HL-60 (cell line): ENCODE measurements around the gene CYSRT1.

Source experiments
- DNase-seq, 2 experiments: peaks; one replicate each; pipeline ENCODE4 v3.0.0-alpha.2; 2010 to 2020; ENCODE audit warnings: low read depth in 1 of 2, low spot score in 1 of 2
- H3K27ac ChIP-seq: fragments of 250-450 bp; sonication (Bioruptor Pico); replicated peaks from 2 replicates; pipeline ENCODE4 v1.5.1; 2020; ENCODE audit warnings: mild to moderate bottlenecking, moderate library complexity
- H3K27me3 ChIP-seq: fragments of 250-450 bp; sonication (Bioruptor Pico); 2 replicates; pipeline ENCODE4 v1.5.1; 2021; ENCODE audit warnings: mild to moderate bottlenecking, moderate library complexity; ENCODE audit not compliant: insufficient read depth, poor library complexity, severe bottlenecking
- H3K4me3 ChIP-seq: replicated peaks from 2 replicates; pipeline ENCODE4 v1.5.1; 2011; ENCODE audit warnings: mild to moderate bottlenecking, control low read depth, low read length; ENCODE audit not compliant: insufficient read depth
- GABPA ChIP-seq: IDR thresholded peaks from 2 replicates; pipeline ENCODE4 v1.6.1; 2012; ENCODE audit warnings: low read depth
- POLR2AphosphoS5 ChIP-seq: IDR thresholded peaks from 2 replicates; pipeline ENCODE4 v1.6.1; 2012; ENCODE audit warnings: low read depth
- SPI1 ChIP-seq: IDR thresholded peaks from 2 replicates; pipeline ENCODE4 v1.6.1; 2012; ENCODE audit warnings: low read depth, mild to moderate bottlenecking, borderline replicate concordance
- TF ChIP-seq, protein P1 (sequence below): IDR thresholded peaks from one replicate; pipeline ENCODE4 v1.5.1; 2011; ENCODE audit warnings: low read length, control low read depth, inconsistent platforms; ENCODE audit not compliant: insufficient read depth
- TF ChIP-seq, protein P2 (sequence below): IDR thresholded peaks from 2 replicates; pipeline ENCODE4 v1.6.1; 2012; ENCODE audit warnings: low read depth; ENCODE audit not compliant: insufficient replicate concordance

The CYSRT1 gene

DNA sequence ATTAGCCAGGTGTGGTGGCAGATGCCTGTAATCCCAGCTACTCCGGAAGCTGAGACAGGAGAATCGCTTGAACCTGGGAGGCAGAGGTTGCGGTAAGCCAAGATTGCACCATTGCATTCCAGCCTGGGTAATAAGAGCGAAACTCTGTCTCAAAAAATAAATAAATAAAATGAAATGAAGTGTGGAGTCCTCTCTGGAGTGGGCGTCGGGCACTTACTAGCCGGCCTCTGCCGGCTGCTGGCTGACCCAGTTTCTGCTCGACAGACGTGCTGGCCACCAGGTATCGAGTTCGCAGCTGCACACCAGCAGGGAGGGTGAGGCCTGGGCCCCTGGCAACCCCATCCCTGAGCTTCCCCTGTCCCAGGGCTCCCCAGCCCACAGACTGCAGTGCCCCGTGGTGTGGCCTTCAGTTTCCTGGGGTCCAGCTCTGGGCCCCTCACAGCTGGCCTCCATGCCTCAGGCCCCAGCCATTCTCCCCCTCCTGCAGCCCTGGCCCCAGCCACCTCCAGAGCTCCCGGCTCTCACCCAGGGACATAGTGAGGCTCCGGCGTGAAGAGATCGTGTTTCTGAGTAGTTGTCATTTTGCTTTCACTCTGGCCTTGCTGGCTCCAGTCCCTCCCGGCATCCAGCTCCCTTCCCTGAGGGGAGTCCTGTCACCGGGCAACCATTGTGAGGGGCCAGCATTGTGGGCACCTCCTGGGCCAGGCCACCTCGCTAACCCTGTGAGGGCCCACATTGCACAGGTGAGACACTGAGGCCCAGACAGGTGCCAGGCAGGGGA, 22.4 kb downstream of the CYSRT1 start:
- Histone ChIP-seq H3K27me3 (no peaks in the 10 kb centered on the region), H3K27ac (no peak overlapping the region), H3K4me3 (no peak overlapping the region)
- DNase-seq, result no peak
- TF ChIP-seq SPI1, result no peak

GRCh38 chr9:137247916-137248175, 22.9 kb downstream of the CYSRT1 start:
- H3K27ac ChIP-seq, result no peak overlapping the region
- no peaks in the 10 kb centered on the region for H3K27me3 ChIP-seq

DNA sequence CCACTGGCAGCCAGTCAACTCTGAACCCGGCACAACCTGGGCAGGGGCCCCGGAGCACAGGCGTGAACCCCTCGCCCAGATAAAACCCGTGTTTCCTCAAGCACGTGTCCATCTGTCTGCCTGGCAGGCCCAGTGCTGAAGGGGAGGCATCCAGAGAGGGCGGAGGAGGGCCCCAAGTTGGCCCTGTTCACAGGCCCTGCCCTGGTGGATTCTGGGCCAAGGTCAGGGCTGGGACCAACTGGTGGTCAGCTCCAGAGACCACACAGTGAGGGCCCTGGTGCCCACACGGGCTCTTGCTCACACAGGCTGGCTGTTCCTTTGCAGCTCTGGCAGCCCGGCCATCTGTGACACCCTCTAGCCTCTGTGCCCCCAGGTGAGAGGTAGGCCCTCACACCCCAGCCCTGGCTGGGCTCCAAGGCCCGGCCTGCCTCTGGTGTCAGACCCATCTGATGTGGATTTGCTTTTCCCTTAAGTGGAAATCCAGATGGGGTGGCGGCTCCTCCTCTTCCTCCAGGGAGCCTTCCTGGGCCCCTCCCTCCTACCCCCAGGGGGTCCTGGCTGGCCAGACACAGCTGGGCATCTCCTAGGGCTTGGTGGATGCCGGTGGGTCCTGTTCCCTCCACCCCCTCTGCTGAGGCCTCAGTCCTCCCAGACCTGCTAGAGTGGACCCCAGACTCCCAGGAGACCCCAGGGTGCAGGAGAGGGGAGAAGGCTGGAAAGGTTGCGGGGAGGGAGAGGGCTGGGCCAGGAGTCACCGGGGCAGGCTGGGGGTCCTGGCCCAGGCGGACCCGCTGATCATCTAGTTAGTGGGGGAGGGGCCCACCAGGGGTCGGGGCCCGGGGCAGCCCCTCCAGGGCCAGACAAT, 25.6 kb downstream of the CYSRT1 start:
- no peak overlapping the region for H3K27ac ChIP-seq
- TF ChIP-seq POLR2AphosphoS5 (no peak), SPI1 (no peak), GABPA (no peak)
- TF ChIP-seq, protein P1, sequence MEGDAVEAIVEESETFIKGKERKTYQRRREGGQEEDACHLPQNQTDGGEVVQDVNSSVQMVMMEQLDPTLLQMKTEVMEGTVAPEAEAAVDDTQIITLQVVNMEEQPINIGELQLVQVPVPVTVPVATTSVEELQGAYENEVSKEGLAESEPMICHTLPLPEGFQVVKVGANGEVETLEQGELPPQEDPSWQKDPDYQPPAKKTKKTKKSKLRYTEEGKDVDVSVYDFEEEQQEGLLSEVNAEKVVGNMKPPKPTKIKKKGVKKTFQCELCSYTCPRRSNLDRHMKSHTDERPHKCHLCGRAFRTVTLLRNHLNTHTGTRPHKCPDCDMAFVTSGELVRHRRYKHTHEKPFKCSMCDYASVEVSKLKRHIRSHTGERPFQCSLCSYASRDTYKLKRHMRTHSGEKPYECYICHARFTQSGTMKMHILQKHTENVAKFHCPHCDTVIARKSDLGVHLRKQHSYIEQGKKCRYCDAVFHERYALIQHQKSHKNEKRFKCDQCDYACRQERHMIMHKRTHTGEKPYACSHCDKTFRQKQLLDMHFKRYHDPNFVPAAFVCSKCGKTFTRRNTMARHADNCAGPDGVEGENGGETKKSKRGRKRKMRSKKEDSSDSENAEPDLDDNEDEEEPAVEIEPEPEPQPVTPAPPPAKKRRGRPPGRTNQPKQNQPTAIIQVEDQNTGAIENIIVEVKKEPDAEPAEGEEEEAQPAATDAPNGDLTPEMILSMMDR, result no peak
- TF ChIP-seq, protein P2, sequence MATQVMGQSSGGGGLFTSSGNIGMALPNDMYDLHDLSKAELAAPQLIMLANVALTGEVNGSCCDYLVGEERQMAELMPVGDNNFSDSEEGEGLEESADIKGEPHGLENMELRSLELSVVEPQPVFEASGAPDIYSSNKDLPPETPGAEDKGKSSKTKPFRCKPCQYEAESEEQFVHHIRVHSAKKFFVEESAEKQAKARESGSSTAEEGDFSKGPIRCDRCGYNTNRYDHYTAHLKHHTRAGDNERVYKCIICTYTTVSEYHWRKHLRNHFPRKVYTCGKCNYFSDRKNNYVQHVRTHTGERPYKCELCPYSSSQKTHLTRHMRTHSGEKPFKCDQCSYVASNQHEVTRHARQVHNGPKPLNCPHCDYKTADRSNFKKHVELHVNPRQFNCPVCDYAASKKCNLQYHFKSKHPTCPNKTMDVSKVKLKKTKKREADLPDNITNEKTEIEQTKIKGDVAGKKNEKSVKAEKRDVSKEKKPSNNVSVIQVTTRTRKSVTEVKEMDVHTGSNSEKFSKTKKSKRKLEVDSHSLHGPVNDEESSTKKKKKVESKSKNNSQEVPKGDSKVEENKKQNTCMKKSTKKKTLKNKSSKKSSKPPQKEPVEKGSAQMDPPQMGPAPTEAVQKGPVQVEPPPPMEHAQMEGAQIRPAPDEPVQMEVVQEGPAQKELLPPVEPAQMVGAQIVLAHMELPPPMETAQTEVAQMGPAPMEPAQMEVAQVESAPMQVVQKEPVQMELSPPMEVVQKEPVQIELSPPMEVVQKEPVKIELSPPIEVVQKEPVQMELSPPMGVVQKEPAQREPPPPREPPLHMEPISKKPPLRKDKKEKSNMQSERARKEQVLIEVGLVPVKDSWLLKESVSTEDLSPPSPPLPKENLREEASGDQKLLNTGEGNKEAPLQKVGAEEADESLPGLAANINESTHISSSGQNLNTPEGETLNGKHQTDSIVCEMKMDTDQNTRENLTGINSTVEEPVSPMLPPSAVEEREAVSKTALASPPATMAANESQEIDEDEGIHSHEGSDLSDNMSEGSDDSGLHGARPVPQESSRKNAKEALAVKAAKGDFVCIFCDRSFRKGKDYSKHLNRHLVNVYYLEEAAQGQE, result no peak
- H3K27me3 ChIP-seq, result no peaks in the 10 kb centered on the region
- H3K4me3 ChIP-seq, result no peak overlapping the region
- DNase-seq, result no peak

More at GRCh38 chr9:137247916-137248175, 22.9 kb downstream of the CYSRT1 start:
- DNase-seq, result no peak
- TF ChIP-seq, protein P2, result no peak
- TF ChIP-seq SPI1 (no peak), POLR2AphosphoS5 (no peak), GABPA (no peak)
- TF ChIP-seq, protein P1, result no peak
- H3K4me3 ChIP-seq, result no peak overlapping the region

GRCh38 chr9:137251194-137251461, 26.2 kb downstream of the CYSRT1 start, which contains the start of gene STPG3:
TSS of gene STPG3 (plus strand) at chr9:137251286. CDS start at chr9:137251287, 1 bp downstream.
- no peak within 1 kb of the TSS for H3K27ac ChIP-seq
- no peaks in the 10 kb centered on the region for H3K27me3 ChIP-seq
- no peak for TF ChIP-seq GABPA
- DNase-seq, result no peak
- H3K4me3 ChIP-seq, result no peak within 1 kb of the TSS
